Esophagus (tissue), 2 donors: ENCODE results near the gene NEMP1. TPM values are rescaled to one million over a fixed set of nuclear protein-coding genes. Genes with fewer than 3 reads are reported as not detected.
"Not testable (repeated sequence)": the region's sequence is repeated elsewhere in the genome, so short reads cannot be mapped to it uniquely, and the experiment has no call there.

Experiments
- H3K27ac ChIP-seq, 2 donors: one replicate each; pipeline ENCODE4 v1.5.1; 2013; ENCODE audit warnings: low read depth in 2 of 2, mild to moderate bottlenecking in 2 of 2, inconsistent platforms in 1 of 2, low read length in 1 of 2, moderate library complexity in 1 of 2
- H3K27me3 ChIP-seq, 2 donors: one replicate each; pipeline ENCODE4 v1.6.1; 2013; ENCODE audit warnings: low read length in 2 of 2, control low read depth in 1 of 2, mild to moderate bottlenecking in 1 of 2; ENCODE audit not compliant: insufficient read depth in 2 of 2, control insufficient read depth in 1 of 2
- H3K36me3 ChIP-seq, 2 donors: one replicate each; pipeline ENCODE4 v1.6.1; 2013; ENCODE audit warnings: low read length in 1 of 2; ENCODE audit not compliant: control insufficient read depth in 2 of 2, insufficient read depth in 2 of 2
- H3K4me1 ChIP-seq, 2 donors: one replicate each; pipeline ENCODE4 v1.6.1; 2013; ENCODE audit warnings: low read length in 1 of 2; ENCODE audit not compliant: control insufficient read depth in 2 of 2, insufficient read depth in 2 of 2
- H3K4me3 ChIP-seq, 2 donors: one replicate each; pipeline ENCODE4 v1.5.1; 2013; ENCODE audit warnings: low read length in 2 of 2, mild to moderate bottlenecking in 2 of 2, low read depth in 1 of 2, moderate library complexity in 1 of 2
- H3K9me3 ChIP-seq, 2 donors: one replicate each; pipeline ENCODE4 v1.6.1; 2013; ENCODE audit warnings: mild to moderate bottlenecking in 2 of 2, low read depth in 1 of 2, low read length in 1 of 2, moderate library complexity in 1 of 2; ENCODE audit not compliant: control insufficient read depth in 2 of 2, insufficient read depth in 1 of 2
- WGBS, 2 donors: extraction: QIAGEN DNeasy Blood & Tissue Kit; methylation state at CpG; one replicate each; pipeline ENCODE4 v1.1.7; 2013; 5-methylcytosine and 5-hydroxymethylcytosine counted together
- polyA plus RNA-seq, 2 donors: library from polyadenylated mRNA; stranded (reverse); fragments of 200-250 nt; gene quantifications; one replicate each; pipeline ENCODE4 v1.2.3, GENCODE V29; 2013
- donor health status: healthy with polysubstance abuse.
- donor health status: Bipolar disorder and iron deficiency.

The NEMP1 gene
- polyA plus RNA-seq, 2 donors = 3.0 TPM

DNA sequence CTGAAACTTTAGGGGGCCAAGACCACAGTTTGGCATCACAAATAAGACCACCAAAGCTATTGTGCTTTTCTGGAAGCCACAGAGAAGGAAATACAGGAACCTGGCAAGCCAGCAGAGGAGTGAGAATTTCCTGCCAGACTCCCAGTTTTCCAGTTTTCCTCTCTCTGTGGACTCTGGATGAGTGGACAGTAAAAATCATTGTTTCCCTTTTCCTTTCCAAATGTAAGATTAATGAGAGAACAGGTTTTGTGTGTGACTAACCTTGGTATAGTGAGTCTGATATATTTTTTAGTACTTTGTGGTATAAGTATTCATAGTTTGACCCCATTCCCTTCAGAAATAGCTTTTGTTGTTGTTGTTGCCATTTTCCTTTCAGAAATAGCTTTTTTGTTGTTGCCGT, 59.7 kb downstream of the NEMP1 start:
- 89 to 93% methylated on average over 1 of the region's 1 CpG for WGBS, 2 donors
- Histone ChIP-seq H3K36me3 (no peaks in the 10 kb centered on the region), H3K9me3 (no peaks in the 10 kb centered on the region), H3K4me1 (no peaks in the 10 kb centered on the region), H3K27ac (no peak overlapping the region), H3K27me3 (no peaks in the 10 kb centered on the region), H3K4me3 (no peak overlapping the region)

DNA sequence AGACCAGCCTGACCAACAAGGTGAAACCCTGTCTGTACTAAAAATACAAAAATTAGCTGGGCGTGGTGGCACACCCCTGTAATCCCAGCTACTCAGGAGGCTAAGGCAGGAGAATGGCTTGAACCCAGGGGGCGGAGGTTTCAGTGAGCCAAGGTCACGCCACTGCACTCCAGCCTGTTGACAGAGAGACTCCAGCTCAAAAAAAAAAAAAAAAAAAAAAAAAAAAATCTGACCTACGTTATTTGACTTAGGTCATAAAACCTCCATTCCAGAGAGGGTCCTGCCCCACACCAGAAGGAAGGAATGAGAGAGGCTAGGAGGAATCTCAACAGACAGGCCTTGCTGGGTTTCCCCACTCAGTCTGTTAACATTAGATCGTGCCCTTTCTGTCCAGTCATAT, 60.2 kb downstream of the NEMP1 start:
- not testable (repeated sequence) for H3K9me3 ChIP-seq, H3K4me3 ChIP-seq, H3K27ac ChIP-seq, H3K27me3 ChIP-seq, H3K36me3 ChIP-seq, H3K4me1 ChIP-seq
- WGBS, 2 donors = 74 to 80% methylated on average over 4 to 5 of the region's 5 CpGs

GRCh38 chr12:57016348-57016747, 62.2 kb downstream of the NEMP1 start, which contains the start of gene TAC3:
TAC3 (minus strand) TSS chr12:57016529; CDS start chr12:57015797, 732 bp downstream.
- 60 to 73% methylated on average over 6 of the region's 6 CpGs for WGBS, 2 donors

DNA sequence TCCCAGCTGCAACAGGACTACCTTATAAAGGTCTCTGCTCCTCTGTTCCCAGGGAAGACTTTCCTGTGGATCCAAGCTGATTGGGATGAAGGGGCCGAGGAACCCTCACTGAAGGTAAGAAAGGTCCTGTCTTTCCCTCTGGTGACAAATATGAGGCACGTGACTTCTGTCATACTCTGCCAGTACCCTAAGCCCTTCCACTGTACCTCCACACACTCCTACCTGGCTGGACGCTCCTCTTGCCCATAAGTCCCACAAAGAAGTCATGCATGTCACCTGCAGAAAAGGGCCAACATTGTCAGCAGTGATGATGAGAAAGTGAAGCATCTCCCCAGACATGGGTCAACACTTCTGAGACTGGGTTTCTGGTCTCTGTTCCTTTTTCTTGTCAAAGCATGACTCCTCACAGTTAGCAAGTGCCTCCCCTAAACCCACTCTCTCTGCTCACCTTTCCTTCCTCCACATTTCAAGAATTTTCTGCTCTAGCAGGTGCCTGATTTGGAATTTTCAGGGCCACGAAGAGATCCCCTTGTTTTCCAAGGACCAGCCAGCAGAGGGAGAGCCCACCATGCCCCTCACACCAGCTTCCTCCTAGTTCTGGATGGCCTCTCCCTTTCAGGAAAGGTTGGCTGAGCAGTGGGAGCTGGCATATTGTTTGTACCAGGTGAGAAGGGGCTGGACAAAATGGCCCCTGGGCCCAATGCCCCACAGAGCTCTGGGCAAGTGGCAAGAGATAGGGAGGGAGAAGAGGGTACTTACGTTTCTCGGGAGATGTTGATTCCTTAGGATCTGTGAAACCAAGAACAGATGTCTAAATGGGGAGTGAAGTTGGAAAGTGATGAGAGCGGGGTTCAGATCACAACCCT, 65.8 kb downstream of the NEMP1 start:
- 73 to 80% methylated on average over 7 of the region's 7 CpGs for WGBS, 2 donors

More at GRCh38 chr12:57016348-57016747, 62.2 kb downstream of the NEMP1 start, which contains the start of gene TAC3:
- Histone ChIP-seq H3K36me3 (no peaks in the 10 kb centered on the region), H3K4me1 (no peaks in the 10 kb centered on the region), H3K4me3 (no peak within 1 kb of the TSS), H3K27ac (no peak within 1 kb of the TSS), H3K9me3 (no peaks in the 10 kb centered on the region), H3K27me3 (no peaks in the 10 kb centered on the region)

GRCh38 chr12:57011438-57012424, 66.9 kb downstream of the NEMP1 start:
- Histone ChIP-seq H3K27ac (no peak overlapping the region), H3K27me3 (no peaks in the 10 kb centered on the region)
- WGBS, 2 donors = 66 to 70% methylated on average over 12 of the region's 12 CpGs

More for the DNA sequence above, 65.8 kb downstream of the NEMP1 start:
- H3K4me3 ChIP-seq = no peak overlapping the region
- H3K27me3 ChIP-seq = no peaks in the 10 kb centered on the region
- H3K27ac ChIP-seq = no peak overlapping the region
- no peaks in the 10 kb centered on the region for H3K9me3 ChIP-seq
- H3K36me3 ChIP-seq = no peaks in the 10 kb centered on the region
- no peaks in the 10 kb centered on the region for H3K4me1 ChIP-seq

GRCh38 chr12:57010627-57011247, 67.9 kb downstream of the NEMP1 start:
- H3K27ac ChIP-seq = no peak overlapping the region
- no peaks in the 10 kb centered on the region for H3K36me3 ChIP-seq
- H3K4me3 ChIP-seq = no peak overlapping the region
- H3K27me3 ChIP-seq = no peaks in the 10 kb centered on the region
- peaks cover 0 to 5% of the 10 kb centered on the region in 2 donors for H3K4me1 ChIP-seq
- WGBS, 2 donors = 88 to 93% methylated on average over 4 of the region's 4 CpGs
- H3K9me3 ChIP-seq = no peaks in the 10 kb centered on the region

More at GRCh38 chr12:57011438-57012424, 66.9 kb downstream of the NEMP1 start:
- H3K4me3 ChIP-seq = no peak overlapping the region
- no peaks in the 10 kb centered on the region for H3K36me3 ChIP-seq
- H3K4me1 ChIP-seq = peaks cover 0 to 4% of the 10 kb centered on the region in 2 donors
- H3K9me3 ChIP-seq = no peaks in the 10 kb centered on the region

DNA sequence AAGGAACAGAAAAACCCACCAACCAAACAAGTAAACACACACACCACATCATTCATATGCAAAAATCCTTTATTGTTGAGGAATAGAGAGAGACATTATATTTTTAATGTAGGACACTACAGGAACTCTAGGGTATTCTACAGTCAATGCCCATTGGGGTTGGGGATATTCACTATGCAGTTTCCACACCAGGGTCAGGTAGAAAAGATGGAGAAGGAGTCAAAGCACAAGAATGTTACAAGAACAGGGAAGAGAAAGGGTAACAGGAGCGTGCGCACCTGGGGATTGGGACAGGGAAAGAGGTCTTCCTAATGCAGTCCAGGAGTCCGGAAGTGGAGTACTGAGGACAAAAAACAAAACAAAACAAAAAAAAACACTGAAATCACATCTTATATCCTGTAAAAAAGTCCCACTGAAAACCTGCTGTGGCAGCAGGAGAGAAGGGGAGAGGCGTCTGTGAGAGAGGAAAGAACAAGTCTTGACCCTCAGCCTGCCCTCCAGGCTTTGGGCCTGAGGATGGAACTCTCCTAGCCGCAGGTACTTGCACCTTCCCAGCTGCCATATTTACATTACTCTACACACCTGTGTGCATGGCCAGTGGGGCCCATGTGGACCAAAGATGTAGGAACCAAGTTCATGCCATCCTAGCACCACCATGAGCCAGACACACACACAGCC, 68.5 kb downstream of the NEMP1 start:
- H3K27ac ChIP-seq = no peak overlapping the region
- 93 to 94% methylated on average over 5 of the region's 5 CpGs for WGBS, 2 donors
- H3K4me3 ChIP-seq = no peak overlapping the region
- H3K36me3 ChIP-seq = no peaks in the 10 kb centered on the region
- no peaks in the 10 kb centered on the region for H3K9me3 ChIP-seq
- no peaks in the 10 kb centered on the region for H3K27me3 ChIP-seq
- H3K4me1 ChIP-seq = peaks cover 0 to 5% of the 10 kb centered on the region in 2 donors

DNA sequence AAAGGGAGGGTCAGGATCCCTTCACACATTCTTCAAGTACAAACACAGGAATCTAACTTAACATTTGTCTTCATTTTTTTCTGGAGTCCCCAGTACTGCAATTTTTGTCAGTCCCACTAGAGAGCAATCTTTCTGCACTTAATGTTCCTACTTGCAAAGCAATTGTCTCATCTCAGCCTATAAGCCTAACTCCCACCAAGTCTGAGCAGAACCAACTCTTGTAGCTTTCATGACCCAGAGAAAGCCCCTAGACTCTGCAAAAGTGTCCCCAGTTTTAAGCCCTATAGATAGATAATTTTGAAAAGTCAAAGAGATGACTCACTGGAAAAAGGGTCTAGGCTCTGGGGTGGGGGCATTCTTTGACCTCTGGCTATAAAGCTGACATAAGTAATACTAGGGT, 70.4 kb downstream of the NEMP1 start:
- Histone ChIP-seq H3K9me3 (no peaks in the 10 kb centered on the region), H3K4me1 (peaks cover 0 to 5% of the 10 kb centered on the region in 2 donors), H3K36me3 (peaks cover 7 to 16% of the 10 kb centered on the region in 2 donors), H3K27me3 (no peaks in the 10 kb centered on the region), H3K4me3 (no peak overlapping the region), H3K27ac (no peak overlapping the region)
